ENCODE data around the gene PNMA1.

DNA sequence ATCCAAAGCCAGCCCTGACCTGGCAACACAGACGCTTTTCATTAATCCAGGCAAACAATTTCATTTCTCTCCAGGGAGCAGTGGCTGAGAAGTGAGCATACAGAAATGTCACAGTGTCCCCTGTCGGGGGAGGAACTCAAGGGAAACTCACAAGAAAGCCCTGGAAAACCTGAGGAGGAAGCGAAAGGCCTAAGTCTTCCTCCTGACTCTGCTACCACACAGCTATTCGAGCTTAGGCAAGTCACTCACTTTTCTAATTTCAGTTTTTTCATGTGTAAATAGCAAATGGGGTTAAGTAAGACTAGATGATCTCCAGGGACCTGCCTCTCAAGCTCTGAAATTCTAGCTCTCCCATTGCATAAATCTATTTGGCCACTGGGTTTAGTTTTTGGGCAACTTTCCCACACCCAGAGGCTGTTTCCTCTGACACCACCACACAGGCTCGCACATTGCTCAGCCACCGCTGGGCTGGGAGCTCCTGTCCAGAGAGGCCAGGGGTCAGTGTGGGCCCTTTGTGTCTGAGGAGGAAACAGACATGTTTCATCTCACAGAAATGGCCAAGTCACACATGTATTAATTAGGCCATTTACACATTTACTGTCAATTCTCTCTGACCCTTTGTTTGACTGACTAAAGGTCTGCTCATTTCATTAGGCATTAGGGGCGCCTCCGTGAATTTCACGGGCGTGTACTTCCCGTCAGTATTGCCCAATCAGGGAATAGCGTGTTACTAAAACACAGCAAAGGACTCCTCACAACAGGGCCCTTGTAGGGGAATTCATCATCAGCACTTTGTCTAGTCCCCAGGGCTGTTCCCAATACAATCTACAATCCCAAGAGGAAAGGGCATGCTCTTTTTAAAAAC is 9.8 kb upstream of the PNMA1 start:
- TF ChIP-seq EZH2 (IDR thresholded peaks at IDR 0.05; ENCODE audit: borderline replicate concordance, insufficient read depth, low read length, poor library complexity, severe bottlenecking) (no peak), POLR2AphosphoS5 (IDR thresholded peaks at IDR 0.05) (no peak), TAF1 (IDR thresholded peaks at IDR 0.05; ENCODE audit: low read depth) (no peak), SMC3 (conservative IDR thresholded peaks at IDR 0.05; ENCODE audit: poor library complexity) (no peak), EP300 (conservative IDR thresholded peaks at IDR 0.05; ENCODE audit: poor library complexity, severe bottlenecking) (no peak), RAD21 (conservative IDR thresholded peaks at IDR 0.05) (no peak), MXI1 (conservative IDR thresholded peaks at IDR 0.05; ENCODE audit: poor library complexity, severe bottlenecking) (no peak)
- TF ChIP-seq, protein P1, sequence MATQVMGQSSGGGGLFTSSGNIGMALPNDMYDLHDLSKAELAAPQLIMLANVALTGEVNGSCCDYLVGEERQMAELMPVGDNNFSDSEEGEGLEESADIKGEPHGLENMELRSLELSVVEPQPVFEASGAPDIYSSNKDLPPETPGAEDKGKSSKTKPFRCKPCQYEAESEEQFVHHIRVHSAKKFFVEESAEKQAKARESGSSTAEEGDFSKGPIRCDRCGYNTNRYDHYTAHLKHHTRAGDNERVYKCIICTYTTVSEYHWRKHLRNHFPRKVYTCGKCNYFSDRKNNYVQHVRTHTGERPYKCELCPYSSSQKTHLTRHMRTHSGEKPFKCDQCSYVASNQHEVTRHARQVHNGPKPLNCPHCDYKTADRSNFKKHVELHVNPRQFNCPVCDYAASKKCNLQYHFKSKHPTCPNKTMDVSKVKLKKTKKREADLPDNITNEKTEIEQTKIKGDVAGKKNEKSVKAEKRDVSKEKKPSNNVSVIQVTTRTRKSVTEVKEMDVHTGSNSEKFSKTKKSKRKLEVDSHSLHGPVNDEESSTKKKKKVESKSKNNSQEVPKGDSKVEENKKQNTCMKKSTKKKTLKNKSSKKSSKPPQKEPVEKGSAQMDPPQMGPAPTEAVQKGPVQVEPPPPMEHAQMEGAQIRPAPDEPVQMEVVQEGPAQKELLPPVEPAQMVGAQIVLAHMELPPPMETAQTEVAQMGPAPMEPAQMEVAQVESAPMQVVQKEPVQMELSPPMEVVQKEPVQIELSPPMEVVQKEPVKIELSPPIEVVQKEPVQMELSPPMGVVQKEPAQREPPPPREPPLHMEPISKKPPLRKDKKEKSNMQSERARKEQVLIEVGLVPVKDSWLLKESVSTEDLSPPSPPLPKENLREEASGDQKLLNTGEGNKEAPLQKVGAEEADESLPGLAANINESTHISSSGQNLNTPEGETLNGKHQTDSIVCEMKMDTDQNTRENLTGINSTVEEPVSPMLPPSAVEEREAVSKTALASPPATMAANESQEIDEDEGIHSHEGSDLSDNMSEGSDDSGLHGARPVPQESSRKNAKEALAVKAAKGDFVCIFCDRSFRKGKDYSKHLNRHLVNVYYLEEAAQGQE (IDR thresholded peaks at IDR 0.05; ENCODE audit: borderline replicate concordance), result no peak
- TF ChIP-seq, protein P2, sequence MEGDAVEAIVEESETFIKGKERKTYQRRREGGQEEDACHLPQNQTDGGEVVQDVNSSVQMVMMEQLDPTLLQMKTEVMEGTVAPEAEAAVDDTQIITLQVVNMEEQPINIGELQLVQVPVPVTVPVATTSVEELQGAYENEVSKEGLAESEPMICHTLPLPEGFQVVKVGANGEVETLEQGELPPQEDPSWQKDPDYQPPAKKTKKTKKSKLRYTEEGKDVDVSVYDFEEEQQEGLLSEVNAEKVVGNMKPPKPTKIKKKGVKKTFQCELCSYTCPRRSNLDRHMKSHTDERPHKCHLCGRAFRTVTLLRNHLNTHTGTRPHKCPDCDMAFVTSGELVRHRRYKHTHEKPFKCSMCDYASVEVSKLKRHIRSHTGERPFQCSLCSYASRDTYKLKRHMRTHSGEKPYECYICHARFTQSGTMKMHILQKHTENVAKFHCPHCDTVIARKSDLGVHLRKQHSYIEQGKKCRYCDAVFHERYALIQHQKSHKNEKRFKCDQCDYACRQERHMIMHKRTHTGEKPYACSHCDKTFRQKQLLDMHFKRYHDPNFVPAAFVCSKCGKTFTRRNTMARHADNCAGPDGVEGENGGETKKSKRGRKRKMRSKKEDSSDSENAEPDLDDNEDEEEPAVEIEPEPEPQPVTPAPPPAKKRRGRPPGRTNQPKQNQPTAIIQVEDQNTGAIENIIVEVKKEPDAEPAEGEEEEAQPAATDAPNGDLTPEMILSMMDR (IDR thresholded peaks at IDR 0.05; ENCODE audit: poor library complexity, severe bottlenecking), result no peak
